ENCODE results near the gene DNAAF9.
"Not testable (repeated sequence)": the region's sequence is repeated elsewhere in the genome, so short reads cannot be mapped to it uniquely, and the experiment has no call there.

DNAAF9 gene

DNA sequence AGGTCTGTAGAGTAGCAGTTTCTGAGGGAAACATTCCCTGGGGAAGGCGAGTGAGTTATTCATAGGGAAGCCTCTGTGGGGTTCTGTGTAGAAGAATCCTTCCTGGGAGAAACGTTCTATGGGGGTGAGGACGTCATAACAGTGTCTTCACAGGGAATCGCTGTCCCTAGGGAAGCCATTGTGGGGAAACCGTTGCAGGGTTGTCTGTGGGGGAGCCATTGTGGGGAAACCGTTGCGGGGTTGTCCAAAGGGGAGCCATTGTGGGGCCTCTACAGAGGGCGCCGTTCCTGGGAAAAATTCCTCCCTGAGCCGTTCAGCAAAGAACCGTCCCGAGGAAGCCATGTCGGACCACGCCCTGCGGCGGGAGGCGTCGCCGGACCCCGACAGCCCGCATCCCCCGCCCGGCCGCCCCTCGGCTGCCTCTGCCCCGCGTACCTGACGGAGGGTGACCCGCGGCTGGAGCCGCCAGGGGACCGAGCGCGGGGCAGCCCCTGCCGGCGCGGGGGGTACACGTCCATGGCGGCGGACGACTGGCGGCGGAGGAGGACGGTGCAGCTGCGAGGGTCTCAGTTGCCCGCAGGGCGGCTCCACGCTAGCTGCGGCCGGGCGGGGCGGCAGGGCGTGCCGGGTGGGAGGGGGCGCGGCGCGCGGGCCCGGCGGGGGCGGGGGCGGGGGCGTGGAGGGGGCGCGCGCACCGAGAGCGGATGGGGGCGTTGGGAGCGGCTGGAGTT, at the start of gene DNAAF9:
Gene DNAAF9, minus strand, starts transcription at position 630 of the 731 bp plus-strand sequence. Its CDS starts 112 bp downstream, at position 518.
- DNase-seq = peak; percentile 55

DNA sequence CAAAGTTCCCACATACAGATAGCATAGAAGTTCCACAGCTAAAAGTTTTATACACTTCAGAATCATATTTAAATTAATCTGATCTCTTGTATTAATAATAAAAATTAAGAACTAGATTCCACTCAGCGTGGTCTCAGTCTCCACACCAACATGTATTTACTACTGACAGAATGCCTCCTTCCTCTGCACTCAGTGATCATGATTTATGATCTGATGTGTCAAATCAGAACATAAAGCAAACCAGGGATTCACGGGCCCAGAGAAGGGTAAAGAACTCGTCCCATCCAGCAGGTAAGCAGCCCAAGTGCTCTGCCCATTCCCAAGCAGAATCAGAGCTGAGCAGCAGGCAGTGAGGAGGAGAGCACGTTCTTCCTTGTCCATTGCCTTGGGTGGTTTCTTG, 49.2 kb upstream of the DNAAF9 start:
- no peak for DNase-seq

DNA sequence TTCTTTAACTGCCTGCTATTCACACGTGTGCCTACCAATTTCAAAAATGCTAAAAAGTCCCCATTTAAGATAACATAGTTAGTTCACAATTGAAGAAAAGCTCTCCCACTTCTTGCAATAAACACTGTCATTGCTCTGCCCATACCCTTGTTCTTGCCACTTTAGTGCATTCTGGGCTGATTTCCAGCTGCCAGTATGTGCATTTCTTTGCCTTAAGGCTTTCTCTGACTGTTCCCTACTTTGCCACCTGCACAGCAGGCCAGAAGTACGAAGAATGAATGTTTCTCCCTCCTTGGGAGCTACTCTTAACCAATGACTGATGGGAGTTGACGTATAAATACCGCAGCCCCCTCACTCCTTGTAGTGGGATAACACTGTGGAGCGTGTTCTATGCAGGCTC, 47.4 kb upstream of the DNAAF9 start:
- no peak for DNase-seq

GRCh38 chr20:3452690-3453089, 45.2 kb upstream of the DNAAF9 start:
- no peak for DNase-seq

- DNase-seq = no peak
These were observed 44.7 kb upstream of the DNAAF9 start for GRCh38 chr20:3452136-3452535.

- no peak for DNase-seq
These were observed 41.9 kb upstream of the DNAAF9 start for GRCh38 chr20:3449319-3449718.

- no peak for DNase-seq
These were observed 39.9 kb upstream of the DNAAF9 start for GRCh38 chr20:3447321-3447720.

- no peak for DNase-seq
These were observed 39.3 kb upstream of the DNAAF9 start for GRCh38 chr20:3446779-3447178.

DNA sequence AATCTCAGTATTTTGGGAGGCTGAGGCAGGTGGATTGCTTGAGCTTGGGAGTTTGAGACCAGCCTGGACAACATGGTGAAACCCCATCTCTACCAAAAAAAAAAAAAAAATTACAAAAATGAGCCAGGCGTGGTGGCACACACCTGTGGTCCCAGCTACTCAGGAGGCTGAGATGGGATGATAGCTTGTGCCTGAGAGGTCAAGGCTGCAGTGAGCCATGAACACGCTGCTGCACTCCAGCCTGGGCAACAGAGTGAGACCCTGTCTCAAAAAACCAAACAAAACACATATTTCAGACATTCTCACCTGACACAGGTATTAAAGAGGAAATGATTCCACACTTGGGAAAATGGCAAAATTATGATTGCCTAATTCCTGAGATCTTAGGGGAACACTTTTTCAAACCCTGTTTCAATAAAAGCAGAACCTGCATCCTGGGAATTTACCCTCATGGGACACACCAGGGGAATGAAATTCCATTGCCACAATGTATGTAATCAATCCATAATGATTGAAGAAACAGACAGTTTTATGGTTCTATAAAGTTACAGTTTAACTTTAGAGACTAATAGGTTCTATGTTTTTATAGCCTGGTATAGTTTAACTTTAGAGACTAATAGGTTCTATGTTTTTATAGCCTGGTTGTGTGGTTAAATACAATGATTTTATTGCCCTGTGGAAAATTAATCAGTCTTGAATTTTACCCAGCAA, 29.6 kb upstream of the DNAAF9 start:
- no peak for DNase-seq

DNA sequence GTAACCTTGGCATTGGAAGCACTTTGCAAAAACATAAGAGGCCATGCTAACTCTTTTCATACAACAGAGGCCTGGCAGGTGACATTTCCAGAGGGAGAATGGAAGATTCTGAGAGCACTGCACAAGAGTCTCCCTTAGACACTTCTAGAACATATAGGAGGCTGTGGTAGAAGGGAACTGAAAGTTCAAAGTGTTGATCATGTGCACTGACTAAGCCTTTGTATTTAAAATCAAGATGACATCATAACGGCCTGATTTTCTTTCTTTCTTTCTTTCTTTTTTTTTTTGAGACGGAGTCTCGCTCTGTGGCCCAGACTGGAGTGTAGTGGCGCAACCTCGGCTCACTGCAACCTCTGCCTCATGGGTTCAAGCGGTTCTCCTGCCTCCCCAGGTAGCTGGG, 26.8 kb upstream of the DNAAF9 start:
- no peak for DNase-seq

GRCh38 chr20:3433744-3434143, 26.3 kb upstream of the DNAAF9 start:
- no peak for DNase-seq

GRCh38 chr20:3432844-3433243, 25.4 kb upstream of the DNAAF9 start:
- DNase-seq = no peak

DNA sequence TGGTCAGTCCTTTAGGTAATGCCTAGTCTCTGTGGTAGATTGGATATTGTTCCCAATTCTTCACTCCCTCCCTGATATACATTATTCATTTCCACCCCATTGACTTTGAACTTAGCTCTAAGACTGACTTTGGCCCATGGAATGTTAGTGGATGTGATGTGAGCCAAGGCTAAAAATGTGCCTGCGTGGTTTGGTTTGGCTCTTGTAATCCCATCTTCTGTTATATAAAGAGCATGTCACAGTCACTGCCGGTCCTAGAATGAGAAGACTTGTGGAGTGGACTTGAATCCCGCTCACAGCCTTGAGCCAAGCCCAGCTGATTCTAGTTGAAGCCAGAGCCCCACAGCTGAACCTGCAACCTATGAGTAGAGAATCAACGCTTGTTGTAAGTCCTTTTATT, 23.6 kb upstream of the DNAAF9 start:
- no peak for DNase-seq

DNA sequence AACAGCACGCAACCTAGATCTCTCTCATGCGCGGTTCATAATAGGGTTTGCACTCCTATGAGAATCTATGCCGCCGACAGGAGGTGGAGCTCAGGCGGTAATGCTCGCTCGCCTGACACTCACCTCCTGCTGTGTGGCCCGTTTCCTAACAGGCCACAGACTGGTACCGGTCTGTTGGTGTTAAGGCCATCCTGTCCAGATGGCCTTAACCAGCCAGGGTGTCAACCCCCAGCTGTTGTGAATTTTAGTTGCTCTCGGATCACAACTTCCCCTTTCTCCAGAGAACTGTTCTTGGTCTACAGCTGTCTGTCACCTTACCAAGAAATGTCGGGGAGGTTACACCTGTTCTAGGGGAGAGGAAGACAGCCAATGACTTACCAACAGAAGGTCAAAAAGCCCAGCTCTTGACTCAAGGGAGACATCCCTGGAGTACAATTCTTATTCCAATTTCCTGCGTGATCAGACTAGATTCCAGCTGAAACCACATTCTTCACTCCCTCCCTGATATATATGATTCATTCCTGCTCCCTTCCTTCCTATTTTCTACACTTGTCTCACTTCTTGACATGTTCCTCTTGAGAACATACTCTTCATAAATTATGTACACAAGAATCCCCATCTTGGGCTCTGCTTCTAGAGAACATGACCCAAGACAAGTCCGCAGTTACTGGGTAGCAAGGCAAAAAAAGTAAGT, 23.1 kb upstream of the DNAAF9 start:
- no peak for DNase-seq

DNA sequence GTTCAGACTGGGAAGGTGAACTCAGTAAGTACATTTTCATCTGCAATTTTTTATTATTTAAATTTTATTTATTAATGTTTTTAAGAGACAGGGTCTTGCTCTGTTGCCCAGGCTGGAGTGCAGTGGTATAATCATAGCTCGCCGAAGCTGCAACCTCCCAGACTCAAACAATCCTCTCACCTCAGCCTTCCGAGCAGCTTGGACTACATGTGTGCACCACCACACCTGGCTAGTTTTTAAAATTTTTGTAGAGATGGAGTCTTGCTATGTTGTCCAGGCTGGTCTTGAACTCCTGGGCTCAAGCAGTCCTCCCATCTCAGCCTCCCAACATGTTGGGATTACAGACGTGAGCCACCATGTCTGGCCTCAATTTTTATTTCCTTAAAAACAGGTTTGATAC, 19.3 kb upstream of the DNAAF9 start:
- DNase-seq = not testable (repeated sequence)

- DNase-seq = no peak
These were observed 15.7 kb upstream of the DNAAF9 start for GRCh38 chr20:3423126-3423525.

DNA sequence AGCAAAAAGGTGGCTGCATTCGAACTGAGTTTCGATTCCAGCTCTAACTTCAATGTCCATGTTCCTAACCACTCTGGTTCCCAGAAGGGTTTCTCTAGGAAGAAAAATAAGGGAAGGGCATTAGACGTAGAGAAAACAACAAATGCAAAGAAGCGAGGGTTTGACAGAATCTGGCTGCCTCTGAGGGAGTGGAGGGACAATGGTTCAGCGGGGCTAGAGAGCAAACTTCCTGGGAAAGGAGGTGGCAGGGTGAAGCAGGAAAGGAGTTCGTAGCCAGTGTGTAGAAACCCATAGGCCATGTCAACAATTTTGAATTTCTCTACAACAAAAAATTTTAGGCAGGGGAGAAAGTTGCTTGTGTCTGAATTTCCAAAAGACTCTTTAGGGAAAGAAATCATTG, 14.5 kb upstream of the DNAAF9 start:
- no peak for DNase-seq

DNA sequence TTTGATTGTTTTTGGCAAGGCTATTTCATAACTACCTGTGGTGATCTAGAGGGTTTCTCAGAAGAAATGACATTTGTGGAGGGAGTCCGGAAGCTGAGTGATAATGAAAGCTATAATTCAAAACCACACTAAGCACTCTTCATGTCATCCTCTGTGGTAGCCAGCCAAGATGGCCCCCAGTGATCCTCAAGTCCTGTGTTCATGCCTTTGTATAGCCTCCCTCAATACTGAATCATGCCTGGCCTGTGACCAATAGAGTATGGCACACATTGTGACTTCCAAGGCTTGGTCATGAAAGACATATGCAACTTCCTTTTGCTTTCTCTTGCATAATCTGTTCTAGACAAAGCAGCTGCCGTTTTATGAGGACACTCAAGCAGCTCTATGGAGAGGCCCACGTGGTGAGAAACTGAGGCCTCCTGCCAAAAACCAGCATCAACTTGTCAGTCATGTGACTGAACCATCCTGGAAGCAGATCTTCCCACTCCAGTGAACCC, 12.8 kb upstream of the DNAAF9 start:
- peak; percentile 44 for DNase-seq

GRCh38 chr20:3418161-3418560, 10.7 kb upstream of the DNAAF9 start:
- not testable (repeated sequence) for DNase-seq

DNA sequence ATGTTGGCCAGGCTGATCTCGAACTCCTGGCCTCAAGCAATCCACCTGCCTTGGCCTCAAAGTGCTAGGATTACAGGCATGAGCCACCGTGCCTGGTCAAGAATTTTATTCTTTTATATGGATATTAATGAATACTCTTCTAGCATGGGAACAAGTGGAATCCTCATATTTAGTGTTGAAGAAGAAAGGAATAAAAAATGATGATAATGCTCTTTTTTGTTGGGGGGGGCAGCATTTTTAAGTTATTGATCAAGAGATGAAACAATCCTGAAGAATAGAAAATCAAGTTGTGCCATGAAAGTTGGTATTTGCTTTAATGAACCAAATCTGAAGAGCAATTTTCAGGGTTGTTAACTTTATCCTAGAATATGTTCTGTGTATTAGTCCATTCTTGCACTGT, 6.7 kb upstream of the DNAAF9 start:
- no peak for DNase-seq

GRCh38 chr20:3413393-3413889, 6.0 kb upstream of the DNAAF9 start:
- no peak for DNase-seq

DNA sequence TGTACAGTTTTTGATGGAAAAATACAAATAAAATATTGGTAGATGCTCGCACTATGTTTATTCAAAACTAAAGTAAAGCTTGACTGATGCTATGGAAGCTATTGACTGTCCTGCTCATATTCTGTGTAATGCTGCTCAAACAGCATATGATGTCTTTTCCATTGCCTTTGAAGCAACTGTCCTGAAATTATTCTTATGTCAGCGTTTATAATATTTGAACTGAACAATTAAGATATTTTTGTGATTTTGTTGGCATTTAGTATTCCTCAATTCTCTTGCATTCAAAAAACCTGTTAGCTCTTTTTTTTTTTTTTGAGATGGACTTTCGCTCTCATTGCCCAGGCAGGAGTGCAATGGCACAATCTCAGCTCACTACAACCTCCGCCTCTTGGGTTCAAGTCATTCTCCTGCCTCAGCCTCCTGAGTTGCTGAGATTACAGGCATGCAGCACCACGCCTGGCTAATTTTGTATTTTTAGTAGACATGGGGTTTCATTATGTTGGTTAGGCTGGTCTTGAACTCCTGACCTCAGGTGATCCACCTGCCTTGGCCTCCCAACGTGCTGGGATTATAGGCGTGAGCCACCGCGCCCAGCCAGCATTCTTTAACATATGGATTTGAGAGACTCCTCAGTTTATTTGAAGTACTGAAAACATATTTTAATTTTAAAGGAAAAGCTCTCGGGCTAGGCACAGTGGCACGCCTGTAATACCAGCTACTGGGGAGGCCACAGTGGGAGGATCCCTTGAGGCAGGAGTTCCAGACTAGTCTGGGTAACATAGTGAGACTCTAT, 5.3 kb upstream of the DNAAF9 start:
- DNase-seq = no peak

DNA sequence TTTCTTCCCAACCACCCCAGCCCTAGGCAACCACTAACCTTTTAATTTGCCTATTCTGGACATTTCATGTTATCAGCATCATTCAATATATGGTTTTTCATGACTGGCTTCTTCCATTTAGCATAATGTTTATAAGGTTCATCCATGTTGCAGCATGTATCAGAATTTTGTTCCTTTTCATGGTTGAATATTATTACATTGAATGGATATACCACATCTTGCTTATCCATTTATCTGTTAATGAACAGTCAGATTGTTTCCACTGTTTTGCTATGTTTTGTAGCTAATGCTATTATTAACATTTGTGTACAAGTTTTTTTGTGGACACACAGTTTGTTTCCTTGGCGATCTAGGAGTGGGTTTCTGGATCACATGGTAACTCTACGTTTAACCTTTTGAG, 3.0 kb upstream of the DNAAF9 start:
- no peak for DNase-seq

Measured in activated CD4-positive, CD25-positive, alpha-beta regulatory T cell treated with anti-CD3 and anti-CD28 coated beads, Interleukin-2, amount 50 U/mL, for 72 hours (primary cell).